NCI-H146 (cell line): ENCODE data around the gene HSPH1.

Source experiments
- DNase-seq: peaks from one replicate; lab custom pipeline; 2025; lab: John Stamatoyannopoulos, UW

The HSPH1 gene

GRCh38 chr13:31096654-31097302 is 64.9 kb downstream of the HSPH1 start:
- DNase-seq: no peak

GRCh38 chr13:31094331-31095015 is 67.2 kb downstream of the HSPH1 start:
- no peak for DNase-seq

GRCh38 chr13:31093145-31093885 is 68.4 kb downstream of the HSPH1 start:
- no peak for DNase-seq

- DNase-seq: no peak
Observed at GRCh38 chr13:31092646-31093045, 69.1 kb downstream of the HSPH1 start.

GRCh38 chr13:31090961-31091624 is 70.6 kb downstream of the HSPH1 start:
- peak; percentile 30 for DNase-seq

GRCh38 chr13:31090096-31090495 is 71.6 kb downstream of the HSPH1 start:
- DNase-seq: no peak

- no peak for DNase-seq
Observed at GRCh38 chr13:31089649-31090048, 72.1 kb downstream of the HSPH1 start.

- DNase-seq: no peak
Observed at GRCh38 chr13:31088826-31089420, 72.8 kb downstream of the HSPH1 start.
